Measurements from ENCODE around the gene IFT122.
A peak's percentile ranks its signal among the peaks of the same experiment; 100 is the strongest.

Gene IFT122

DNA sequence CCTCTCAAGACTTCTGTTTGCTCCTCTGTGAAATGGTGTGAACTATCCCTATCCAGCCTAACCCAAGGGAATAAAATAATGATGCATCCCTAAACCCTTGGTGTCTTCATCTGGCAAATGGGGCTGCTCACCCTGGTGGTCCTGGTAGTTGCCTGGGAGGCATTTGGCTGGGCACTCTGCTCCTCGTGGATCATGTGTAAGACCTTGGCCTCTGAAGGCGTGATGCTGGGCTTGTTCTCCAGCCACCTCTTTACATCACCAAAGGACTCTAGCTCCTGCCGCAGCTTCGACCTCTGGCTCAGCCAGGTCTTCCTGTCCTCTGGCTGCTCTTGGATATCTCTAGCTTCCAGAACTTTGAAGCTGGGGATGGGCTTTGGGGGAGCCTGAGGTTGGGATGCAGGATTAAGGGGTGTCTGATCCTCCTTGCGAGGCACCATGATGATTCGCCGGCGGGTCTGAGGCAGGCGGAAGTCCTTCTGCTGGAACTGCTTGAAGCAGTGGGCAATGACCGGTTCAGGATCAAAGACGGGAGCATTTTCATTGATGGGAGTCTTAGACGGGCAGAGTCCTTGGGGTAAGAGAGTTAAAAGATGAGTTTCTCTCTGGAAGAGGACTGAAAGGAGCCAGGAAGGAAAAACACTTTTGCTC is 18.7 kb upstream of the IFT122 start:
- in situ Hi-C loops (cut with HindIII; ENCODE audit: low pct_unique_long_range_greater_than_20kb, low sequenced_read_pairs), result no loop called here
- no peak for TF ChIP-seq JUND (IDR thresholded peaks at IDR 0.05; ENCODE audit: low read depth)
- no peak for DNase-seq (ENCODE audit: low read depth in 1 of 2, low spot score in 1 of 2)

DNA sequence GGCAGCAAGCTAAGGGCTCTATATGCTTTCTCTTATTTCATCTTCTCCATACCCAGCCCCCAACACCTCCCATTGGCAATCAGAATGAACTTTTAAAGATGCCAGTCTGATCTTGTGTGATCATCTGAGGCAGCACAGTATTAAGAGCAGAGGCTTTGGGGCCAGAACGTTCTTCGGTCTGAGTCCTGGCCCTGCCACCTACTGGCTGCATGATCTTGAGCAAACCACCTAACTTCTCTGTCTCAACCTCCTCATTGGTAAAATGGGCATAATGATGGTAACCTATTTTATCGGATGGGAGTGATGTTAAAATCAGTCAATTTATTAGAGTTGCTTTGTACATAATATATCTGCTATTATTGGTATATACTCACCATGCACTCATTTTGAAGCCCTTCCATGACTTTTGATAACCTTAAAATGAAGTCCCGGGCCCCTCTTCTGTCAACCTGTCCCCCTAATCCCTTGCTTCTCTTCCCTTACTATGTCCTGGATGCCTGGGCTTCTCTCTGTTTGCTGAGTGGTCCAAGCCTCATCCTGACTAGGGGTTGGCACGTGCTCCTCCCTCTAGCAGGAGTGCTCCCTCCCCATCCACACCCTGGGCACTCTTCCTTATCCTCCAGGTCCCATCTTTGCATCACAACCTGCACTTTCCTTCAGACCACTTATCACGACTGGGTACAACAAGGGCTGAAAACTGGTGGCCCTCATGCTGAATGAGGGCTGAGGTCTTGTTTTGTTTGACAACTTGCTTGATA is 17.9 kb upstream of the IFT122 start:
- in situ Hi-C loops (cut with HindIII; ENCODE audit: low pct_unique_long_range_greater_than_20kb, low sequenced_read_pairs), result no loop called here
- TF ChIP-seq JUND (IDR thresholded peaks at IDR 0.05; ENCODE audit: low read depth), result no peak
- DNase-seq (ENCODE audit: low read depth in 1 of 2, low spot score in 1 of 2), result peak in 1 of 2 experiments; percentile 24

DNA sequence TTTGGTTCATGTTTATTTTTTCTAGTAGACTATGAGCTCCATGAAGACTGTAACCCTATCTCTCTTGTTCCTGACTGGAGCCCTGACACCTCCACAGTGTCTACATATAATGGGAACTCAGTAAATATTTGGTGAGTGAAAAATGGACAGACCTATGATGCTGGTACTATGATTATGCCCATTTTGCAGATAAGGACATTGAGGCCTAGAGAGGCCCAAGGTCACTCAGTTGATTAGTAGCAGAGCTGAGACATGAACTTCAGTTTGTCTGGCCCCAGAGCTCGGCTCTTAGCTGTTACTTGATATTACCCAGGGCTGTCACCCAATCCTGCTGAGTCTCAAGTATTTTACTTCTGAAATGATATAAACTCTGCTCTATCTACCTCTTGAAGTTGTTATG is 17.1 kb upstream of the IFT122 start:
- DNase-seq (ENCODE audit: low read depth in 1 of 2, low spot score in 1 of 2), result no peak
- in situ Hi-C loops (cut with HindIII; ENCODE audit: low pct_unique_long_range_greater_than_20kb, low sequenced_read_pairs), result no loop called here
- no peak for TF ChIP-seq JUND (IDR thresholded peaks at IDR 0.05; ENCODE audit: low read depth)

DNA sequence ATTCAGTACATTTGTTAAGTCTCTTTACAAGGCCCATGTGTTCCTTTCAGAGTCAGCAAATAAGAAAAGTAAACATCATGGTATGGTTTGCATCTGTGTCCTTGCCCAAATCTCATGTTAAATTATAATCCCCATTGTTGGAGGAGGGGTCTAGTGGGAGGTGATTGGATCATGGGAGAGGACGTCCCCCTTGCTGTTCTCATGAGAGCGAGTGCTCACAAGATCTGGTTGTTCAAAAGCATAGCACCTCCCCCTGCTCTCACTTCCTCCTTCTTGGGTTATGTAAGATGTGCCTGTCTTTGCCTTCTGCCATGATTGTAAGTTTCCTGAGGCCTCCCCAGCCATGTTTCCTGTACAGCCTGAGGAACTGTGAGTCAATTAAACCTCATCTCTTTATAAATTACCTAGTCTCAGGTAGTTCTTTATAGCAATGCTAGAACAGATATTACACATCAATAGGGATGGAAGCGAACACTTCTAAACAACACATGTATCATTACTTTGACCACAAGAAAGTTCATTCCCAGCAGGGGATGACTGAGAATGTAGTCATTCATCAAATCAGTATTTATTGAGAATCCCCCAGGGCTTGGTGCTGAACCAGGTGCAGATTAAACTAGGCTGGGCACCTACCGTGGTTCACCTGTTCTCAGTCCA is 15.7 kb upstream of the IFT122 start:
- peak in 1 of 2 experiments; percentile 41 for DNase-seq (ENCODE audit: low read depth in 1 of 2, low spot score in 1 of 2)
- no peak for TF ChIP-seq JUND (IDR thresholded peaks at IDR 0.05; ENCODE audit: low read depth)
- in situ Hi-C loops (cut with HindIII; ENCODE audit: low pct_unique_long_range_greater_than_20kb, low sequenced_read_pairs), result no loop called here

DNA sequence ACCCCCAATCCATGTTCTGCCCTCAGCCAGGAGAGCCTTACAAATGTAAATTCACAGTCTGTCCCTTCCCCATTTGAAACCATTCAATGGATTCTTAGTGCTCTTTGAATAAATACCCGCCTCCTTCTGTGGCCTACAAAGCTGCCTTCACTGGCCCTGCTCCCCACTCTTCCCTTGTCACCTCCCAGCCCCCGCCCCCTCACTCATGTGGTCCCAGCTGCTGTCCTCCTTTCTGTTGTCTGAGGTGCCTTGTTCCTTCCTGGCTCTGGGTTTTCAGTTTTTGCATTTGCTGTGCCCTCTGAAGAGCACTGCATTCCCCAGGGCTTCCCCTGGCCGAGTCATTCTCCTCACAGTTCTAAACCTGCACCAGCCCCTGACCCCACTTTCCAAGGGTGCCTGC is 14.8 kb upstream of the IFT122 start:
- DNase-seq (ENCODE audit: low read depth in 1 of 2, low spot score in 1 of 2), result no peak
- TF ChIP-seq JUND (IDR thresholded peaks at IDR 0.05; ENCODE audit: low read depth), result no peak
- in situ Hi-C loops (cut with HindIII; ENCODE audit: low pct_unique_long_range_greater_than_20kb, low sequenced_read_pairs), result no loop called here

DNA sequence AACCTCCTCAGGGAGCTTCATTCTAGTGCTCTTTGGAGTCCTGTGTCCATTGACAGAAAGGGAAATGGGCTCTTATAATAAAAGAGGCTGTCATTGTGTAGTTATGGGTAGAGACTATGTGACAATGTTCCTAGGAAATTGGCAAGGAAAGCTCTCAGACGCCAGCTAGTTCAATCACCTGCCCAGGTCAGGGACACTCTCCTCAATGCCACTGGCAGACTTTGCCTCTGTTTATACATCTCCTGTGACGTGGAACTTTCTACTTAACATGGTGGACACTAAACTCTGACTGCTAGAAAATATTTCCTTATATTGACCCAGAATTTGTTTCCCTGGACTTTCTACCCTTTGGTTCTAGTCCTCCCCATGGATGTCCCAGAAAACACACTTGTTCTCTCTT is 14.4 kb upstream of the IFT122 start:
- DNase-seq (ENCODE audit: low read depth in 1 of 2, low spot score in 1 of 2), result no peak
- no peak for TF ChIP-seq JUND (IDR thresholded peaks at IDR 0.05; ENCODE audit: low read depth)
- in situ Hi-C loops (cut with HindIII; ENCODE audit: low pct_unique_long_range_greater_than_20kb, low sequenced_read_pairs), result no loop called here

DNA sequence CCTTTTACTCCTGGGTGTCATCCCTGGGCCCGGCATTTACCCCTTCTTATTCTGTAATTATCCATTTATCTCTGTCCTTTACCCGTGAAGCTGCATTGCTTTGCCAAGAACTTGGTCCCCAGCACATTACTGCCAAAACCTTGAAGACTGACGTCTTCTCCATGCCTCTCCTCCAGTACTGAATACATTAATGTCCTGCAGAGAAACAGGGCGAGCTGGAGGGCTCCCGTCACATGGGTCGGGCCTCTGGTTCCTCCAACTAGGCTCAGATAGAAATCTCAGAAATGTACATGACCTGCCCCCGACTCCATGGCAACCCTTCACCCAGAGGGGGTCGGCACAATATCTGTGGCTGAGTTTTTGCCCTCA is 12.0 kb upstream of the IFT122 start:
- DNase-seq (ENCODE audit: low read depth in 1 of 2, low spot score in 1 of 2), result no peak
- in situ Hi-C loops (cut with HindIII; ENCODE audit: low pct_unique_long_range_greater_than_20kb, low sequenced_read_pairs), result no loop called here
- TF ChIP-seq JUND (IDR thresholded peaks at IDR 0.05; ENCODE audit: low read depth), result no peak

DNA sequence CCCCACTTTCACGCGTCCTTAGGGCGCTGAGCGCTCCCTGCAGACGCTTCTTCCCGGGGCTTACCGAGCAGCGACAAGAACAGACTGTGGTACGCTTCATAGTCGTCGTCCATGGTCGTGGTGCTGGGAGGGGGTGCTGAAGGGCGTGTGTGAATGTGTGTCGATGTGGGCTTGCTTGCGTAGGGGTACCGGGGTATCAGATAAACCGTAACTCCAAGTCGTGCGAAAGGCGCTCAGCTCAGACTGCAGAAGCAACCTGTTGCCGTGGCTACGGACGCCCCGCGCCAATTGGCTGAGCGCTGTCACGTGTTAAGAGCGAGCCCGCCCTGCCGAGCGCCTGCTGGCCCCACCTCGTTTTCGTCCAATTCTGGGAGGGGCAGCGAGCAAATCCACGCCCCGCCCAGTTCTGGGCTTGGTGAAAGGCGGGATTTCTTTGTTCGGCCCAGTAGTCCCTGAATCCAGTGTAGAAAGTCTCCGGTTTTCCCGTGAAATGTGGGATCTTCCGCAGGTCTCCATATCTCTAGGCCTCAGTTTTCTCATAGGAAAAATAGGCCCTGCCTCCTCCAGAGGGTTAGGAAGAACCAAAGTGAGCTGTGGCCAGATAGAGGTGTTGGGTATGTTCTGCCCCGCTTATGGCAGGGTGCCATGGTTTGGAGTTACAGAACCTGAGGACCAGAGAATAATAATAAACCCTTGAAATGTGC is 11.5 kb upstream of the IFT122 start, which contains the start of gene EFCAB12:
EFCAB12 (minus strand) TSS at position 261 of the 704 bp plus-strand sequence; CDS start at position 113, 148 bp downstream.
- TF ChIP-seq JUND (IDR thresholded peaks at IDR 0.05; ENCODE audit: low read depth), result no peak
- in situ Hi-C loops (cut with HindIII; ENCODE audit: low pct_unique_long_range_greater_than_20kb, low sequenced_read_pairs), result no loop called here
- peak; percentile 76 to 92 for DNase-seq (ENCODE audit: low read depth in 1 of 2, low spot score in 1 of 2)

DNA sequence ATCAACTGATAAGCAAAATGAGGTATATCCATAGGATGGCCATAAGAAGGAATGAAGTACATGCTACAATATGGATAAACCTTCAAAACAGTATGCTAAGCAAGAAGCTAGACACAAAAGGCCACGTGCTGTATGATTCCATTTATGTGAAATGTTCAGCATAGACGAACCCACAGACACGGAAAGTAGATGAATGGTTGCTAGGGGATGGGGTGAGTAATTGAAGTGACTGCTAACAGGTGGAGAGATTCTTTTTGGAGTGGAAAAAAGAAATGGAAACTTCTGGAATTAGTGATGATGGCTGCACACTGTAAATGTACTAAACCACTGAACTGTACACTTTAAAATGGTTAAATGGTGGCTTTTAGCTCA is 11.0 kb upstream of the IFT122 start:
- in situ Hi-C loops (cut with HindIII; ENCODE audit: low pct_unique_long_range_greater_than_20kb, low sequenced_read_pairs), result no loop called here
- DNase-seq (ENCODE audit: low read depth in 1 of 2, low spot score in 1 of 2), result no peak
- TF ChIP-seq JUND (IDR thresholded peaks at IDR 0.05; ENCODE audit: low read depth), result no peak

DNA sequence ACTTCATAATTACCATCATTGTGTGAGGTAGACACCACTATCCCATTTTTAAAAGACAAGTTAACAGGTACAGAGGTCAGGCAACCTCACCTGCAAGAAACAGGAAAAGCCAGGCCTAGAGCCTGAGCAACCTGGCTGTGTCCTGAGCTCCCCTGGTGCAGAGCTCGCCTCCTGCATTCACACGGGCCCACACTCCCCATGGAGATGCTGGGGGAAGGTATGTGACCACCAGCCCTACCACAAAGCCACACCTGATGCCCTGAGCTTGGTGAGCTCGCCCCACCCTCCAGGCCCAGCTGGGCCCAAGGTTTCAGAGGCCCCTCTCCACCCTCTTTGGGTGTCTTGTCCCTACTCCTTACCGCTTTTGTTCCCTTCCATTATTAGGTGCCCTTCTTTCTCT is 10.4 kb upstream of the IFT122 start:
- no peak for TF ChIP-seq JUND (IDR thresholded peaks at IDR 0.05; ENCODE audit: low read depth)
- in situ Hi-C loops (cut with HindIII; ENCODE audit: low pct_unique_long_range_greater_than_20kb, low sequenced_read_pairs), result no loop called here
- DNase-seq (ENCODE audit: low read depth in 1 of 2, low spot score in 1 of 2), result no peak

DNA sequence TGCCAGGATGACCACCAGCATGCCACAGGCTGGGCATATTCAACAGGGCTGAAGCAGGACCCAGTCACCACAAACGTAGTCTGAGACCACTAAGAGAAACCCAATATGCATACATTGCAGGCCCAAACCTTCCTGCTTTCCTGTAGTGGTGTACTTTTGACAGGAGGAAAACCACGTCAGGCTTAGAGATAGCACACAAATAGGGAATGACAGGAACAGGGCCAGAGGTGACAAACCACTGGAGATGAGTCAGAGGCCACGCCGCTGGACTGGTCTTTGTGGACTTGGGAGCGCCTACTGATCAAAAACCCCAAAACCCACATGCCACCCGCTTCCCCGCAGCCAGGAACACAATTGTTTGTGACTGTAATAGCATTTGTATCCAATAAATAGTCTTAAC is 8.0 kb upstream of the IFT122 start:
- no peak for TF ChIP-seq JUND (IDR thresholded peaks at IDR 0.05; ENCODE audit: low read depth)
- no peak for DNase-seq (ENCODE audit: low read depth in 1 of 2, low spot score in 1 of 2)
- in situ Hi-C loops (cut with HindIII; ENCODE audit: low pct_unique_long_range_greater_than_20kb, low sequenced_read_pairs), result no loop called here

DNA sequence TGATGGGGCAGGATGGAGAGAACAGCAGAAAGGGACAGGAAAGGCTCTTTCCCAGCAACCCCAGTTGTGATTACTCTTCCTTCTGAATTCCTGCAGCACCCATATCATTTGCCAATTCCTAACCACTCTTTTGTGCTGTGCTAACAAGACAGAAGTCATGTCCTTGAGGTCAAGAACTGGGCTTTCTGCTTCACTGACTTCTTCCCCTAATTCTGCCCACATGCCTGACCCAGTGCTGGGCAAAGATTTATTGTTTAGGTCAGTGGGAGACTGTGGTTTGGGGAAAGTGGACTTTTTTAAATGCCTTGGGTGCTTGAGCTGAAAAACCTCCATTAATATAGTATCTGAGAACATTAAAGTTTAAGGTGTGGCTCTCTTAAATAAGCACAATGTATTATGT is 7.4 kb upstream of the IFT122 start:
- no peak for TF ChIP-seq JUND (IDR thresholded peaks at IDR 0.05; ENCODE audit: low read depth)
- in situ Hi-C loops (cut with HindIII; ENCODE audit: low pct_unique_long_range_greater_than_20kb, low sequenced_read_pairs), result no loop called here
- DNase-seq (ENCODE audit: low read depth in 1 of 2, low spot score in 1 of 2), result no peak

DNA sequence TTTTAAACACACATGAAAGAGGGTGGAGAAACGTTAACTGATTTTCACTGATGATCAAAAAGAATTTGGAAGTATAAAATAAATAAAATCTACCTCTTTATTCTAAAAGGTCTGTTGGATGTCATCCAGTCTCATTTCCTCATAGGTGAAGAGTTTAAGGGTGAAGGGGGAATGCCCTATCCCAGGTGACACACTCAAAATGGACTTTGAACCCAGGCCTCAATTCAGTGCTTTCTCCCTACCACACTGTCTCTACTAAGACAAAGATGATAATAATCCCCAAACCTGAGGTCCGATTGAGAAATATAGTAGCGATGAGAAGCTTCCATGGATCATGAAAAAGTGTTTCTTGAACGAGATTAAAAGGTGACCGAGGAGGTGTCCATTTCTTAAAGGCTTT is 6.5 kb upstream of the IFT122 start:
- in situ Hi-C loops (cut with HindIII; ENCODE audit: low pct_unique_long_range_greater_than_20kb, low sequenced_read_pairs), result no loop called here
- DNase-seq (ENCODE audit: low read depth in 1 of 2, low spot score in 1 of 2), result no peak
- TF ChIP-seq JUND (IDR thresholded peaks at IDR 0.05; ENCODE audit: low read depth), result no peak

Measured in T47D (cell line).